Upper lobe of left lung (tissue), 4 donors: ENCODE measurements around the gene PYROXD2.

ENCODE experiments used
- CTCF ChIP-seq, 6 experiments: fragments of 450-650 bp in 4 of 6; fragments of 200-600 bp in 2 of 6; sonication (generic) in 2 of 6; IDR thresholded peaks; one replicate each; pipeline ENCODE4 v1.5.1; 2016 to 2019; ENCODE audit warnings: antibody characterized with exemption in 6 of 6
- POLR2A ChIP-seq, 4 donors: fragments of 450-650 bp; IDR thresholded peaks; one replicate each; pipeline ENCODE4 v1.5.1; 2016 to 2017; ENCODE audit warnings: antibody characterized with exemption in 4 of 4, mild to moderate bottlenecking in 2 of 4

GRCh38 chr10:98402478-98402877, 12.5 kb downstream of the PYROXD2 start:
- TF ChIP-seq POLR2A (IDR thresholded peaks at IDR 0.05) (no peak), CTCF (IDR thresholded peaks at IDR 0.05) (no peak)
